HL-60 (cell line): ENCODE data around the gene OR1N2.

ENCODE experiments used
- GABPA ChIP-seq: IDR thresholded peaks from 2 replicates; pipeline ENCODE4 v1.6.1; 2012; ENCODE audit warnings: low read depth
- TF ChIP-seq, protein P1 (sequence below): IDR thresholded peaks from one replicate; pipeline ENCODE4 v1.5.1; 2011; ENCODE audit warnings: low read length, control low read depth, inconsistent platforms; ENCODE audit not compliant: insufficient read depth

DNA sequence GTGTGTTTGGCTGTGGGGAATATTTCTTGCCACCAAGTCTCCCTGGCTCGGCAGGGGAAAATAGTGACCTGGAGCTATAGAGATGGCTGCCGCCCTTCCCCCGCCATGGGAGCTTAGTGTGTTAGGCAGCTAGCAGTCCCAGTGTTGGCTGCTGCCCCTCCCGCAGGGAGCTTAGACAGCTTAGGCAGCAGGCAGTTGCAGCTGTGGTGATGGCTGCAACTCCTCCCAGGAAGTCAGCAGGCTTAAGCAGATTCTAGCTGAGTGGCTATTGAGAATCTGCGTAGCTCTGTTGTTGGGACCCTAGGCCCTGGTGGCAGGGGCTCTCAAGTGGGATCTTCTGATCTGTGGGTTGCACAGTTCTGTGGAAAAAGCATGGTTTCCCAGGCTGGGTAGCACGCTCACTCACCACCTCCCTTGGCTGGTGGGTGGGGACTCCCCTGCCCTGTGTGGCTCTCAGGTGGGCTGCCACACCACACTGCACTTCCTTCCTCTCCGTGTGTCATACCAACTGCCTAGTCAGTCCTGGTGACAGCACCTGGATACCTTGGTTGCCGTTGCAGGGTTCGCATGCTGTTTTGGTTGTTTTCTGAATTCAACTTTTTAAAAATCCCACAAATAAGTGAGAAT, 9.3 kb downstream of the OR1N2 start:
- TF ChIP-seq GABPA: no peak
- TF ChIP-seq, protein P1, sequence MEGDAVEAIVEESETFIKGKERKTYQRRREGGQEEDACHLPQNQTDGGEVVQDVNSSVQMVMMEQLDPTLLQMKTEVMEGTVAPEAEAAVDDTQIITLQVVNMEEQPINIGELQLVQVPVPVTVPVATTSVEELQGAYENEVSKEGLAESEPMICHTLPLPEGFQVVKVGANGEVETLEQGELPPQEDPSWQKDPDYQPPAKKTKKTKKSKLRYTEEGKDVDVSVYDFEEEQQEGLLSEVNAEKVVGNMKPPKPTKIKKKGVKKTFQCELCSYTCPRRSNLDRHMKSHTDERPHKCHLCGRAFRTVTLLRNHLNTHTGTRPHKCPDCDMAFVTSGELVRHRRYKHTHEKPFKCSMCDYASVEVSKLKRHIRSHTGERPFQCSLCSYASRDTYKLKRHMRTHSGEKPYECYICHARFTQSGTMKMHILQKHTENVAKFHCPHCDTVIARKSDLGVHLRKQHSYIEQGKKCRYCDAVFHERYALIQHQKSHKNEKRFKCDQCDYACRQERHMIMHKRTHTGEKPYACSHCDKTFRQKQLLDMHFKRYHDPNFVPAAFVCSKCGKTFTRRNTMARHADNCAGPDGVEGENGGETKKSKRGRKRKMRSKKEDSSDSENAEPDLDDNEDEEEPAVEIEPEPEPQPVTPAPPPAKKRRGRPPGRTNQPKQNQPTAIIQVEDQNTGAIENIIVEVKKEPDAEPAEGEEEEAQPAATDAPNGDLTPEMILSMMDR: no peak
